A673 (cell line): ENCODE results near the gene HAT1.

Source experiments
- EZH2 ChIP-seq: fragments of 200-600 bp; sonication (generic); IDR thresholded peaks from 2 replicates; pipeline ENCODE4 v1.6.1; 2017; ENCODE audit warnings: borderline replicate concordance, low read depth, mild to moderate bottlenecking, mixed read lengths, antibody characterized with exemption, low read length; ENCODE audit not compliant: poor library complexity, severe bottlenecking
- TF ChIP-seq, protein P1 (sequence below): fragments of 300-800, 200-600 bp; sonication (generic); conservative IDR thresholded peaks from 2 replicates; pipeline ENCODE4 v1.5.1; 2017; ENCODE audit warnings: low read depth, mild to moderate bottlenecking, antibody characterized with exemption, low read length, moderate library complexity, mixed read lengths

DNA sequence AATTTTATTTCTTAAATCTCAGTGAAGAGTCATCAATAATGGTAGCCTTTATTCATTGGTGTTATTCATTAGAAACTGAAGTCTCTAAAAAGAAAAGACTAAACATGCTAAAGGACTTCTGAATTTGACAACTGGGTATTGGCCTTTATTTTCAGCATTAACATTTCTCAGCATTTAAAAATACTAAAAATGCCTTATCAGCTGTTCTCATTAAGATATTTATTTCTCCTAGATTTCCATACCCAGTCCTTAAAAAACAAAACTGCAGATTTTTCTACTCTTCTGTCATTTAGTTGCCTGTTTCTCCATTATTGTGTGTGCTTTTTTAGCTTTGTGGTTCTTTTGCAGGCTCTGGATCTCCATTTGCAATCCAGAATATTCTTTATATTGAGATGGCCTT lies 46.2 kb downstream of the HAT1 start:
- TF ChIP-seq, protein P1, sequence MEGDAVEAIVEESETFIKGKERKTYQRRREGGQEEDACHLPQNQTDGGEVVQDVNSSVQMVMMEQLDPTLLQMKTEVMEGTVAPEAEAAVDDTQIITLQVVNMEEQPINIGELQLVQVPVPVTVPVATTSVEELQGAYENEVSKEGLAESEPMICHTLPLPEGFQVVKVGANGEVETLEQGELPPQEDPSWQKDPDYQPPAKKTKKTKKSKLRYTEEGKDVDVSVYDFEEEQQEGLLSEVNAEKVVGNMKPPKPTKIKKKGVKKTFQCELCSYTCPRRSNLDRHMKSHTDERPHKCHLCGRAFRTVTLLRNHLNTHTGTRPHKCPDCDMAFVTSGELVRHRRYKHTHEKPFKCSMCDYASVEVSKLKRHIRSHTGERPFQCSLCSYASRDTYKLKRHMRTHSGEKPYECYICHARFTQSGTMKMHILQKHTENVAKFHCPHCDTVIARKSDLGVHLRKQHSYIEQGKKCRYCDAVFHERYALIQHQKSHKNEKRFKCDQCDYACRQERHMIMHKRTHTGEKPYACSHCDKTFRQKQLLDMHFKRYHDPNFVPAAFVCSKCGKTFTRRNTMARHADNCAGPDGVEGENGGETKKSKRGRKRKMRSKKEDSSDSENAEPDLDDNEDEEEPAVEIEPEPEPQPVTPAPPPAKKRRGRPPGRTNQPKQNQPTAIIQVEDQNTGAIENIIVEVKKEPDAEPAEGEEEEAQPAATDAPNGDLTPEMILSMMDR = no peak
- no peak for TF ChIP-seq EZH2
